ENCODE results near the gene MORC2.

MORC2 gene

DNA sequence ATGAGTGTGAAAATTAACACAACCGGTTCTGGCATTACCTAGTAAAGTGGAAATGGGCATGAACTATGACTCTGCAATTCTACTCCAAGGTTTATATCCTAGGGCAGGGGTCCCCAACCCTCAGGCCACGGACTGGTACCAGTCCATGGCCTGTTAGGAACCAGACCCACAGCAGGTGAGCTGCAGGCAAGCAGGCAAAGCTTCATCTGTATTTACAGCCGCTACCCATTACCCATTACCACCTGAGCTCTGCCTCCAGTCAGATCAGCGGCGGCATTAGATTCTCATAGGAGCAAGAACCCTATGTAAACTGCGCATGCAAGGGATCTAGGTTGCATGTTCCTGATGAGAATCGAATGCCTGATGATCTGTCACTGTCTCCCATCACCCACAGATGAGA is 49.8 kb downstream of the MORC2 start:
- no peak for DNase-seq

- DNase-seq = peak; percentile 1
Observed at GRCh38 chr22:30910358-30910757, 58.2 kb downstream of the MORC2 start.

- DNase-seq = peak; percentile 25
Observed at GRCh38 chr22:30909306-30909705, 59.3 kb downstream of the MORC2 start.

DNA sequence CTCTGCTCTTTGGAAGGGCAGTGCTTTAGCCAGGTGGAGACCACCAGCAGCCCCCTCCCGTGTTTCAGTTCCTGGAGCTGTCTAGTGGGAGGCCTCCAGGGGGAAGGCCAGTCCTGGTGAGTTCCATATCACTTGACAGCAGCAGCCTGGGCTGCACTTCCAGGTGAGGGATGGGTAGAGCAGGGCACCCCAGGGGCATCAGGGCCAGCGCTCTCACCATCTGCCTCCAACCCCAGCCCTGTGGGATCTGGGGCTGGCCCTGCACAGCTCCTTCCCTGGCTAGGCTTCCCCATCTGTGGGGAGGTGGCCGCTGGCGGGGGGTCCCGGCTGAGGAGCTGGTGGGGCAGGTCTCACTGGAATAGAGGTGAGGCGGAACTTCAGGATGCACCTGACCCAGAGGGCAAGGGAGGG is 60.5 kb downstream of the MORC2 start:
- peak; percentile 37 for DNase-seq

- DNase-seq = peak; percentile 27
Observed at GRCh38 chr22:30906946-30907345, 61.6 kb downstream of the MORC2 start.

- DNase-seq = peak; percentile 11
Observed at GRCh38 chr22:30906411-30906810, 62.2 kb downstream of the MORC2 start.

DNA sequence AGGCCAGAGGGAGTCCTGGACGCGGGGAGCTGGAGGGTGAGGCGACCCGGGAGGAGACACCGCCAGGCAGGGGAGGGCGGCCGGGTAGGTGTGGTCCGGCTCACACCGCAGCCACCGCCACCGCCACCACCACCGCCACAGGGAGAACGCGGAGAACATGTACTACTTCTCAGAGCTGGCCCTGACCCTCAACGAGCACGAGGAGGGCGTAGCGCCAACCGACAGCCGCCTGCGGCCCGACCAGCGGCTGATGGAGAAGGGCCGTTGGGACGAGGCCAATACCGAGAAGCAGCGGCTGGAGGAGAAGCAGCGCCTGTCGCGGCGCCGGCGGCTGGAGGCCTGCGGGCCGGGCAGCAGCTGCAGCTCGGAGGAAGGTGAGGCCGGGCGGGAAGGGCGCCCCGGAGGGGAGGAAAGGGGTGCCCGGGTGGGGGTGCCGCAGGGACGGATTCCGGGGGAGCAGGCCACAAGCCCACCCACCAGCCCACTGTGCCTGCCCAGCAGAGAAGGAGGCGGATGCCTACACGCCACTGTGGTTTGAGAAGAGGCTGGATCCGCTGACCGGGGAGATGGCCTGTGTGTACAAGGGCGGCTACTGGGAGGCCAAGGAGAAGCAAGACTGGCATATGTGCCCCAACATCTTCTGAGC is 62.8 kb downstream of the MORC2 start:
- peak; percentile 47 for DNase-seq

DNA sequence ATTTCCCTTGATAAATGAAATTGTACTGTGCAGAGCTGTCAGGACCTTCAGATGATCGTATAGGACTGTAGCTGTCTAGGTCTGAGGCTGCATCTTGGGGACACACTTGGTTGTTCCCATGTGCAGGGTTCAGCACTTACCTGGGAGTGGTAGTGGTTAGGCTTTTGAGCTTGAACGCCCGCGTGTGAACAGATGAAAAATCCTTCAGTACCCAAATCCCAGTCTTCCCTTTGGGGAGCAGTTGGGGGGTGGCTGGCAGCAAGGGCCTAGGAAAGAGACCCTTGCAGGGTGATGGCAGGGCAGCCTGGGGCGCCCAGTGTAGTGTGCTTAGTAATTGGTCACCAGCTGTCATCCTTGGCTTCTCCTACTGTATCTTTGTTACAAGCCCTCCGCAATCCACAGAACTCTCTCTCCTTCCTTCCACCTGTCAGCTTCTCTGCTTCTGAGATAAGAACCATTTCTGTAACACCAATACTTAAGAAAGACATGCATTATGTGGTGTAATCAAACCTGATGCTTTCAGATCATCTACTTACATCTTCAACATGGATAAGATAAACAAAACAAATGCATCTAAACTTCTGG is 64.6 kb downstream of the MORC2 start:
- peak; percentile 31 for DNase-seq

- peak; percentile 22 for DNase-seq
Observed at GRCh38 chr22:30902496-30903357, 65.8 kb downstream of the MORC2 start.

DNA sequence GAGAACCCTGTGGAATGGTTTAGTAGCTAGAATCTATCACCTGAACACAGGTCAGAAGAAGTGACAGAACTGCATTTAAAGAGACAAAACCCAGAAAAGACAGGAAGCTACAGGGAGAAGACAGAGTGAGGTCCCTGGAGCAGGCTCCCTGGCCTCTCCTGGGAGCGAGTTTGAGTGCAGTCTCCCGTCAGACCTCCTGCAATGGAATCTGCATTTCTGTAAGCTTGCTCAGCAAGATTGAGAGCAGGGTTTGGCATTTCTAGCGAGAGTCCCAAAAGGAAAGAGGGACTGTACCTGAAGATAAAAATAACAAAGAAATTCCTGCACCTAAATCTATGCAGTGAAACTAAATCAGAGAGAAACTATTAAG is 74.2 kb downstream of the MORC2 start:
- DNase-seq = peak; percentile 51

DNA sequence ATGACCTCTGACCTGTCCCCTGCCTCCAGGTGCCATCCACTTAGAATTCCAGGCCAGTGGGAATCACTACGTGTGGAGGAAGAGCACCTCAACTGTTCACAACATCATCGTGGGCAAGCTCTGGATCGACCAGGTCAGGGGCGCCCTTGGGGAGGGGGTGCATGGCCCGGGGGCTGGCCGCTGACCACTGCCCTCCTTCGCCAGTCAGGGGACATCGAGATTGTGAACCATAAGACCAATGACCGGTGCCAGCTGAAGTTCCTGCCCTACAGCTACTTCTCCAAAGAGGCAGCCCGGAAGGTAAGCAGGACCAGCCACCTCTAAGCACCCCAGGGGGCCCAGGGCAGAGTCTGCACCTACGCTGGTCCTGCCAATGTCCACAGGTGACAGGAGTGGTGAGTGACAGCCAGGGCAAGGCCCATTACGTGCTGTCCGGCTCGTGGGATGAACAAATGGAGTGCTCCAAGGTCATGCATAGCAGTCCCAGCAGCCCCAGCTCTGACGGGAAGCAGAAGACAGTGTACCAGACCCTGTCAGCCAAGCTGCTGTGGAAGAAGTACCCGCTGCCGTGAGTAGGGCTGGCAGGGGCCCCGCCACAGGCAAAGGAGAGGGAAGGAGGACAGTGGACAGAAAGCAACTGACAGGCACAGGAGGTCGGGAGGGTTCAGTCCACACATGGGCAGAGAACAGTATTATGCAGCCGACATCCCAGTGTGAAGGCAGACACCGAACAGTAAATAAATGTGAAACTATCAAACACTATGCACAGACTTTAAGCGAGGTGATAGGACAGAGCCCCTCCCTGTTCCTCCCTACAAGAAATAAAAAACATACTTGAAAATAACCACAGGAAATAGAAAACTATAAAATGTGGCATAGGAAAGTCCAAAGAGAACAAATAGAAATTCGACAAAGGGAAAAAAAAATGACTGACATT is 74.9 kb downstream of the MORC2 start:
- peak; percentile 46 for DNase-seq

DNA sequence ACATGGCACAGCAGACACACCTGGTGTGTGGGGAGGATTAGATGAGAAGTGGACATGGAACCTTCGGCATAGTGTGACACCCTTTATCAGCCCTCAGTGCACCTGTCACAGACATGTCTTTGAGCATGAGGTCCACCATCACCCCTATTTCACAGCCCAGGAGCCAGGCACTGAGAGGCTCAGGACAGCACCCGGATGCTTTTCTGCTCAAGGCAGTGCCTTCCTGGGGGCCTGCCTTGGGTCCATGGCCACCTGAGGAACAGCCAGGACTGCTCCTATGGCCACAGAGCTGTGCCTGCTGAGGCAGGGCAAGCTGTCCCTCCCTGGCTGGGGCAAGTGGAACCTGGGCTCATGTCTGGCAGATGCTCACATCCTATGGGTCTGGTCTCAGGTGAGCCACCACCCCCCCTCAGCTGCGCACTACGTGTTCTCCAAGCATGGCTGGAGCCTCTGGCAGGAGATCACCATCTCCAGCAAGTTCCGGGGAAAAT is 75.8 kb downstream of the MORC2 start:
- no peak for DNase-seq

- peak; percentile 50 for DNase-seq
Observed at GRCh38 chr22:30892286-30892685, 76.3 kb downstream of the MORC2 start.

DNA sequence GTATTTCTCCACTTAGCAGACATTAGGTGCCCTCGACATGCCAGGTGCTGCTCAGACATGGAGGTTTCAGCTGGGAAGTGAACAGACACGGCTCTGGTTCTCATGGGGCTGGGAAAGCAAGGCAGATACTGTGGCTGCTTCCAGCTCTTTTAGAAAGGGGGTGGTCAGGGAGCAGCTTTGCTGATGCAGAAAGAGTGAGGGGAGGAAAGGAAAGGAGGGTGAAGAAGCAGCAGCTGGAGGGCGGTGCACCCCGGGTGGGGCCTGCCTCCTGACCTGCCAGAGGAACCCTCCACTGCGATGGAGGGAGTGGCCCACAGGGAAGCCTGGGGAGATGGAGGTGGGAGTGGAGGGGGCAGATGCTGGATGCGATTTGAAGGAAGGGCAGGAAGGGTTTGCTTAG is 76.8 kb downstream of the MORC2 start:
- DNase-seq = no peak

DNA sequence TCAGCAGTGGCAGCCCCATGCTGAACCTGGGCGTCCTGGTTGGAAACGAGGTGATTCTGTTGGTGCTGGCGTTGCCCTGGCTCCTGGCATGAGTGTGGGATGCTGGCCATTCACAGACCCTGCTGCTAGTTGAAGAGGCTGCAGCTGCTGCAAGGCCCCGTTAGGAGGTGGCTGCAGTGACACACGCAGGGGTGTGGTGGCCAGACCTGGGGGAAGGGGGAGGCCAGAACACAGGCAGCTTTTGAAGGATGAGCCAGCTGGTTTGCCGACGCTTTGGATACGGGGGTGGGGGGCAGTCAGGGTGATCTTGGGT is 77.2 kb downstream of the MORC2 start:
- DNase-seq = no peak

GRCh38 chr22:30890686-30891442 is 77.7 kb downstream of the MORC2 start:
- peak; percentile 73 for DNase-seq

- peak; percentile 13 for DNase-seq
Observed at GRCh38 chr22:30889996-30890480, 78.5 kb downstream of the MORC2 start.

- DNase-seq = peak; percentile 24
Observed at GRCh38 chr22:30889268-30889995, 79.1 kb downstream of the MORC2 start.

DNA sequence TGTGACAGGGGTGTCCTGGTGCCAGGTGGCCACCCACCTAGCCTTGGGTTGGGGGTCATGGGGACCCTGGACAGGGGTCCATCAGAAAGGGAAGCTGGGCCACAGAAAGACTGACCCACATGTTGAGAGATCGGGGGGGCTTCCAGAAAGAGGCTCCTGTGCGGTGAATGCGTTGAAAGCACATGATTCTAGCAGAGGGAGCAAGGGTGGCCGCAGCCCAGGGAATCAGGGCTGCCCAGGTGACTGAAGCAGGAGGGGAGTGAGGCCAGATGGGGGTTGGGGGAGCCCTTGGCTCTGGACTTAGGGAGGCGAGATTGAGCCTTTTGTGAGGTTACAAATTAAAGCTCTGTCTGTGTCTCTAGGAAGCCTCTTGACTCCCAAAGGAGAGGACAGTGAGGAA is 80.7 kb downstream of the MORC2 start:
- peak; percentile 27 for DNase-seq

- DNase-seq = peak; percentile 46
Observed at GRCh38 chr22:30887453-30887852, 81.1 kb downstream of the MORC2 start.

- DNase-seq = no peak
Observed at GRCh38 chr22:30885591-30885990, 83.0 kb downstream of the MORC2 start.
